H1 (cell line): ENCODE data around the gene ARHGAP15. TPM values are rescaled to one million over a fixed set of nuclear protein-coding genes. Genes with fewer than 3 reads are reported as not detected.

Experiments used
- BRCA1 ChIP-seq: IDR thresholded peaks from 2 replicates; pipeline ENCODE4 v1.6.1; 2012; ENCODE audit warnings: low read depth, low read length, improper control_type of control experiment
- CBX5 ChIP-seq: fragments of 300-800, 300-1000 bp; sonication (generic); IDR thresholded peaks from 2 replicates; pipeline ENCODE4 v1.7.1; 2016; ENCODE audit warnings: antibody characterized with exemption, low read length, low read depth
- CEBPB ChIP-seq: IDR thresholded peaks from 2 replicates; pipeline ENCODE4 v1.6.1; 2012; ENCODE audit warnings: low read depth, low read length
- CHD7 ChIP-seq: fragments of 300-600 bp; sonication (generic); IDR thresholded peaks from 2 replicates; pipeline ENCODE4 v1.7.1; 2012; ENCODE audit warnings: low read length, moderate library complexity, mild to moderate bottlenecking, inconsistent platforms; ENCODE audit not compliant: insufficient replicate concordance
- GABPA ChIP-seq: IDR thresholded peaks from 2 replicates; pipeline ENCODE4 v1.6.1; 2011; ENCODE audit warnings: mild to moderate bottlenecking, low read length, moderate library complexity, borderline replicate concordance; ENCODE audit not compliant: insufficient read depth
- NRF1 ChIP-seq: IDR thresholded peaks from 2 replicates; pipeline ENCODE4 v1.6.1; 2011; ENCODE audit warnings: mild to moderate bottlenecking, low read depth, low read length, improper control_type of control experiment
- RXRA ChIP-seq: IDR thresholded peaks from 2 replicates; pipeline ENCODE4 v1.6.1; 2011; ENCODE audit warnings: low read depth, mild to moderate bottlenecking, low read length, moderate library complexity; ENCODE audit not compliant: insufficient read depth
- TBP ChIP-seq: IDR thresholded peaks from 2 replicates; pipeline ENCODE4 v1.6.1; 2011; ENCODE audit warnings: low read depth, low read length, improper control_type of control experiment
- polyA plus RNA-seq, 7 experiments: library from polyadenylated mRNA; depleted of rRNA in 3 of 7; stranded (reverse) in 5 of 7; unstranded in 2 of 7; fragments of >200 nt in 5 of 7; fragments of 200-250 nt in 2 of 7; gene quantifications; 1 replicate in 5 of 7; 2 replicates in 1 of 7; 4 replicates in 1 of 7; pipeline versions ENCODE4 v1.2.1 to v1.2.3, GENCODE V29; 2011 to 2013; ENCODE audit warnings: missing spikeins in 2 of 7, mixed read lengths in 2 of 7
- total RNA-seq: library from RNA; stranded (reverse); fragmentation: NEBNext Ultra II Directional; extraction: Animal tissue kit (Norgen Biotek cat#: 25700); gene quantifications from 2 replicates; pipeline ENCODE4 v1.2.1, GENCODE V29; 2021

Gene ARHGAP15
- total and polyA plus RNA-seq, 2 of the 8 experiments (the other 6 are each of a cell fraction or from before 2014, with no cell fraction given) = not detected

- no peak for TF ChIP-seq CBX5
- no peak for TF ChIP-seq GABPA
- TF ChIP-seq CHD7 = no peak
- no peak for TF ChIP-seq BRCA1
- TF ChIP-seq CEBPB = no peak
- TF ChIP-seq TBP = no peak
- TF ChIP-seq RXRA = no peak
- no peak for TF ChIP-seq NRF1
- TF ChIP-seq, all 59 proteins: peak for 0
Observed at GRCh38 chr2:143440411-143441012, 311.3 kb downstream of the ARHGAP15 start (continued).
